Ishikawa (cell line): ENCODE measurements around the gene CD68.

Experiments used
- CEBPB ChIP-seq: IDR thresholded peaks from 2 replicates; pipeline ENCODE4 v1.6.1; 2012
- CREB1 ChIP-seq: IDR thresholded peaks from 2 replicates; pipeline ENCODE4 v1.6.1; 2012; ENCODE audit warnings: low read depth
- EGR1 ChIP-seq: IDR thresholded peaks from 2 replicates; pipeline ENCODE4 v1.6.1; 2012
- EP300 ChIP-seq: IDR thresholded peaks from 2 replicates; pipeline ENCODE4 v1.6.1; 2012; ENCODE audit warnings: borderline replicate concordance
- FOXM1 ChIP-seq: IDR thresholded peaks from 2 replicates; pipeline ENCODE4 v1.6.1; 2012; ENCODE audit warnings: low read depth, borderline replicate concordance
- NFIC ChIP-seq: IDR thresholded peaks from 2 replicates; pipeline ENCODE4 v1.6.1; 2012
- RAD21 ChIP-seq: IDR thresholded peaks from 2 replicates; pipeline ENCODE4 v1.6.1; 2012; ENCODE audit warnings: low read depth
- TAF1 ChIP-seq: IDR thresholded peaks from 2 replicates; pipeline ENCODE4 v1.6.1; 2012; ENCODE audit warnings: low read depth, mild to moderate bottlenecking
- TCF12 ChIP-seq: IDR thresholded peaks from 2 replicates; pipeline ENCODE4 v1.6.1; 2012; ENCODE audit warnings: low read depth
- TEAD4 ChIP-seq: IDR thresholded peaks from 2 replicates; pipeline ENCODE4 v1.6.1; 2012
- YY1 ChIP-seq: IDR thresholded peaks from 2 replicates; pipeline ENCODE4 v1.6.1; 2012; ENCODE audit warnings: low read depth
- ZBTB7A ChIP-seq: IDR thresholded peaks from 2 replicates; pipeline ENCODE4 v1.6.1; 2012; ENCODE audit warnings: low read depth
- TF ChIP-seq, protein P1 (sequence below): IDR thresholded peaks from 2 replicates; pipeline ENCODE4 v1.6.1; 2012
- TF ChIP-seq, protein P2 (sequence below): IDR thresholded peaks from 2 replicates; pipeline ENCODE4 v1.6.1; 2012; ENCODE audit warnings: low read depth, mild to moderate bottlenecking
- TF ChIP-seq, protein P3 (sequence below): IDR thresholded peaks from 2 replicates; pipeline ENCODE4 v1.6.1; 2012

The CD68 gene

DNA sequence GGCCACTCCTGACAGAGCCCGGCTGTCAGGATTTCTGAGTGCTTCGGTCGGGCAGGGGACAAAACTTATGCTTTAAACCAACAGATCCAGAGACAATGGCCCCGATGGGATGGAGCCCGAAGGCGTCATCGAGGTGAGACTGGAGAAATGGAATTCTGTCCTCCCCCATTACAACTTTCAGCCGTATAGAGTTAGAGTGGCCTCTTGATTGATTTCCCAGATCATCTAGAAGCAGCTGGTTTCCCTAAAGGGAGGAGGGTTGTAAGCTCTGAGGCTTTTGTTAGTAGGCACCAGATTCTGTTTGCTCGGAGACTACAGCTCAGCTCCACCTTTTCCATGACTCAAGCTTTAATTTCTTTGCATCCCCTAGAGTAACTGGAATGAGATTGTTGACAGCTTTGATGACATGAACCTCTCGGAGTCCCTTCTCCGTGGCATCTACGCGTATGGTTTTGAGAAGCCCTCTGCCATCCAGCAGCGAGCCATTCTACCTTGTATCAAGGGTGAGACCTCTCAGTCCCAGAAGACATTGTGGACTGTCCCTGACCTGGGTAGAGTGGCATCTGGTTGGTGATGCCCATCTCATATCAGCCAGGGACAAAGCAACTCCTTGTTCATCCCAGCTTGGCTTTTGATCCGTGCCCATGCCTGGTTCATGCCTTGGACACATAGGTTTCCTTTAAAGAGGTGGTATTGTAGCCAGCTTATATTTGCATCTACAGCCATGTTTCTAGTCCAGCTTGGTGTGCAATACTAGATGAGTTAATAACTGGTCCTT lies 5.1 kb upstream of the CD68 start:
- TF ChIP-seq NFIC (no peak), TCF12 (no peak), TAF1 (no peak), EGR1 (no peak)

DNA sequence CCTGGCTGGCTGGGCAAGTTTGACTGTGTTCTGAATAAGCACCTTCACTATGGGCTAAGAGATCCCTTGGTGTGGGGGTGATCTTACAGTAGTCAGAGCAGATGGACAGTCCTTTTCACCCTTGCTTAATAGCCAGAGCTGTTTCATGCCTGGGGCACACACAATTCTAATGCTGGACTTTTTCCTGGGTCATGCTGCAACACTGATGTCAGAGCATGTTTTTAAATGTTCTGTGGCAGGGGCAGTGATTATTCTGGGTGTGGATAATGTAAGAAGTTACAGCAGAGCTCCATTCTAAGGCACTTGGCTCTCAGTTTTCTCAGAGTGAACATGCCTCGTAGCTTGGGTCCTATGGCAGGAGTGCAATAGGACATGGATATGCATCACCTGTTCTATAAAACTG lies 4.0 kb upstream of the CD68 start:
- TF ChIP-seq, protein P1, sequence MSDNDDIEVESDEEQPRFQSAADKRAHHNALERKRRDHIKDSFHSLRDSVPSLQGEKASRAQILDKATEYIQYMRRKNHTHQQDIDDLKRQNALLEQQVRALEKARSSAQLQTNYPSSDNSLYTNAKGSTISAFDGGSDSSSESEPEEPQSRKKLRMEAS: no peak
- no peak for TF ChIP-seq EGR1
- no peak for TF ChIP-seq NFIC
- TF ChIP-seq RAD21: no peak
- no peak for TF ChIP-seq CREB1
- TF ChIP-seq FOXM1: no peak
- no peak for TF ChIP-seq TAF1
- TF ChIP-seq TCF12: no peak
- TF ChIP-seq EP300: no peak
- no peak for TF ChIP-seq YY1
- TF ChIP-seq, protein P2, sequence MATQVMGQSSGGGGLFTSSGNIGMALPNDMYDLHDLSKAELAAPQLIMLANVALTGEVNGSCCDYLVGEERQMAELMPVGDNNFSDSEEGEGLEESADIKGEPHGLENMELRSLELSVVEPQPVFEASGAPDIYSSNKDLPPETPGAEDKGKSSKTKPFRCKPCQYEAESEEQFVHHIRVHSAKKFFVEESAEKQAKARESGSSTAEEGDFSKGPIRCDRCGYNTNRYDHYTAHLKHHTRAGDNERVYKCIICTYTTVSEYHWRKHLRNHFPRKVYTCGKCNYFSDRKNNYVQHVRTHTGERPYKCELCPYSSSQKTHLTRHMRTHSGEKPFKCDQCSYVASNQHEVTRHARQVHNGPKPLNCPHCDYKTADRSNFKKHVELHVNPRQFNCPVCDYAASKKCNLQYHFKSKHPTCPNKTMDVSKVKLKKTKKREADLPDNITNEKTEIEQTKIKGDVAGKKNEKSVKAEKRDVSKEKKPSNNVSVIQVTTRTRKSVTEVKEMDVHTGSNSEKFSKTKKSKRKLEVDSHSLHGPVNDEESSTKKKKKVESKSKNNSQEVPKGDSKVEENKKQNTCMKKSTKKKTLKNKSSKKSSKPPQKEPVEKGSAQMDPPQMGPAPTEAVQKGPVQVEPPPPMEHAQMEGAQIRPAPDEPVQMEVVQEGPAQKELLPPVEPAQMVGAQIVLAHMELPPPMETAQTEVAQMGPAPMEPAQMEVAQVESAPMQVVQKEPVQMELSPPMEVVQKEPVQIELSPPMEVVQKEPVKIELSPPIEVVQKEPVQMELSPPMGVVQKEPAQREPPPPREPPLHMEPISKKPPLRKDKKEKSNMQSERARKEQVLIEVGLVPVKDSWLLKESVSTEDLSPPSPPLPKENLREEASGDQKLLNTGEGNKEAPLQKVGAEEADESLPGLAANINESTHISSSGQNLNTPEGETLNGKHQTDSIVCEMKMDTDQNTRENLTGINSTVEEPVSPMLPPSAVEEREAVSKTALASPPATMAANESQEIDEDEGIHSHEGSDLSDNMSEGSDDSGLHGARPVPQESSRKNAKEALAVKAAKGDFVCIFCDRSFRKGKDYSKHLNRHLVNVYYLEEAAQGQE: no peak
- TF ChIP-seq, protein P3, sequence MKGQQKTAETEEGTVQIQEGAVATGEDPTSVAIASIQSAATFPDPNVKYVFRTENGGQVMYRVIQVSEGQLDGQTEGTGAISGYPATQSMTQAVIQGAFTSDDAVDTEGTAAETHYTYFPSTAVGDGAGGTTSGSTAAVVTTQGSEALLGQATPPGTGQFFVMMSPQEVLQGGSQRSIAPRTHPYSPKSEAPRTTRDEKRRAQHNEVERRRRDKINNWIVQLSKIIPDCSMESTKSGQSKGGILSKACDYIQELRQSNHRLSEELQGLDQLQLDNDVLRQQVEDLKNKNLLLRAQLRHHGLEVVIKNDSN: no peak
- TF ChIP-seq TEAD4: no peak
- no peak for TF ChIP-seq ZBTB7A
- TF ChIP-seq CEBPB: no peak

DNA sequence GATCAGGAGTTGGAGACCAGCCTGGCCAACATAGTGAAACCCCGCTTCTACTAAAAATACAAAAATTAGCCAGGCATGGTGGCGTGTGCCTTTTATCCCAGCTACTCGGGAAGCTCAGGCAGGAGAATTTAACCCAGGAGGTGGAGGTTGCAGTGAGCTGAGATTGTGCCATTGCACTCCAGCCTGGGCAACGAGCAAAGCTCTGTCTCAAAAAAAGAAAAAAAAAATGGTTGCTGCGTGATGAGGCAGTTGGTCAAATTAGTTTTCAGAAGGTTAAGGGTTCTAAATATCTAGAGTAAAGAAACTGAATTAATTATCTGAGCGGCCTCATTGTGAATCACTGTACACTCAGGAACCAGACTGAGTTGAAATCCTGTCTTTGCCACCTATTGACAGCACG lies 3.5 kb upstream of the CD68 start:
- no peak for TF ChIP-seq TEAD4
- TF ChIP-seq TCF12: no peak
- no peak for TF ChIP-seq RAD21
- no peak for TF ChIP-seq TAF1
- TF ChIP-seq EP300: no peak
- TF ChIP-seq, protein P3: no peak
- TF ChIP-seq, protein P1: no peak

DNA sequence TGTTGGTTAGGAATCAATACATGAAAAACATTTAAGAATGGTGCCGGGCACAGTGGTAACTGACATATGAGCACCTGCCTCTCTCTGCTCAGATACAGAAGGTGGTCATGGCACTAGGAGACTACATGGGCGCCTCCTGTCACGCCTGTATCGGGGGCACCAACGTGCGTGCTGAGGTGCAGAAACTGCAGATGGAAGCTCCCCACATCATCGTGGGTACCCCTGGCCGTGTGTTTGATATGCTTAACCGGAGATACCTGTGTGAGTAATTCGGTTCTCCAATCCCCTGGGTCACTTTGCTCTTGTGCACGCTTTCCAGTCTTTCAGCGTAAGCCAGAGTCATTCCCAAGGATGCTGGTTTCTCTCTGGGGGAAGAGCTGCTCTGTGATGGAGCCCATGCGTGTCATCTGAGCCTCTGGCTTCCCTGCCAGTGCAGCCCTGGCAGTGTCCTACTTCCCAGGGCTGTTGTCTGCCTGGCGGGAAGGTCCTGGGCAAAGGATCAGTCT lies 3.0 kb upstream of the CD68 start:
- TF ChIP-seq, protein P3: no peak
- TF ChIP-seq, protein P2: no peak
- TF ChIP-seq ZBTB7A (no peak), TEAD4 (no peak), TAF1 (no peak), YY1 (no peak), EGR1 (no peak)
- TF ChIP-seq, protein P1: no peak

DNA sequence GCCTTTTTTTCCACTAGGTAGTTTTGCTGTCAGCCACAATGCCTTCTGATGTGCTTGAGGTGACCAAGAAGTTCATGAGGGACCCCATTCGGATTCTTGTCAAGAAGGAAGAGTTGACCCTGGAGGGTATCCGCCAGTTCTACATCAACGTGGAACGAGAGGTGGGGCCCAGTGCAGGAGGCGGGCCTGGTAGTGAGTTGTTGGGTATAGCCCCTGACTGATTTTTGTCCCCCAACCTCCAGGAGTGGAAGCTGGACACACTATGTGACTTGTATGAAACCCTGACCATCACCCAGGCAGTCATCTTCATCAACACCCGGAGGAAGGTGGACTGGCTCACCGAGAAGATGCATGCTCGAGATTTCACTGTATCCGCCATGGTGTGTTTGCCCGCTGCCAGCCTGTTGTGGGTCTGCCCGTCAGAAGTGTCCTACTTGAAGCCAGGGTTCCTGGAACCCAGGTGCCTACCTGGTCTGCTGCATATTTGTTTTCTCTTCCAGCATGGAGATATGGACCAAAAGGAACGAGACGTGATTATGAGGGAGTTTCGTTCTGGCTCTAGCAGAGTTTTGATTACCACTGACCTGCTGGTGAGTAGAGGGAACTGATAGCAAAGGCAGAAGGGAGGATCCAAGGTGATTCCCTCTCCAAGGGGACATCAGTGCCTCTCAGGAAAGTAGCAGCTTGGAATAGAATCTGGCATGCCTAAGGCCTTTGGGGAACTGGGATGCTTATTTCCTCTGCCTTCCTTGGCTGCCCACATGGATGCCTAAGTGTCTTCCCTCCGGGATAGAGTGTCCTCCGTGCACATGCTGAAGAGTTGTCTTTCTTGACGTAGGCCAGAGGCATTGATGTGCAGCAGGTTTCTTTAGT lies 1.9 kb upstream of the CD68 start:
- TF ChIP-seq RAD21 (no peak), CEBPB (no peak), FOXM1 (no peak), CREB1 (no peak), EGR1 (no peak), TEAD4 (no peak), TCF12 (no peak), YY1 (no peak), TAF1 (no peak), EP300 (no peak), ZBTB7A (no peak), NFIC (no peak)
- TF ChIP-seq, protein P1: no peak
- TF ChIP-seq, protein P2: no peak
- TF ChIP-seq, protein P3: no peak
